Activated CD4-positive, alpha-beta T cell treated with anti-CD3 and anti-CD28 coated beads, Interleukin-2, amount 10 ng/mL, durations not matched to agents 7 days and 5 days (primary cell): ENCODE measurements around the gene OR9G1. TPM values are rescaled to one million over a fixed set of nuclear protein-coding genes. Genes with fewer than 3 reads are reported as not detected.

ENCODE experiments used
- CTCF ChIA-PET: fragments of 350-600 bp; sonication (Branson Sonifier 250); formaldehyde crosslinking; loops from one replicate; lab custom pipeline; 2021; ENCODE audit warnings: antibody characterized with exemption; lab: Charles Lee
- POLR2A ChIA-PET: fragments of 350-600 bp; sonication (Branson Sonifier 250); formaldehyde crosslinking; loops from one replicate; lab custom pipeline; 2021; ENCODE audit warnings: antibody characterized with exemption; lab: Charles Lee
- DNase-seq: peaks from one replicate; pipeline ENCODE4 v3.0.0-alpha.2; 2020
- H3K27ac Mint-ChIP-seq: one replicate; pipeline ENCODE4 v1.8.0; 2021; ENCODE audit warnings: mild to moderate bottlenecking, moderate library complexity, mixed read lengths
- H3K27me3 Mint-ChIP-seq: one replicate; pipeline ENCODE4 v1.8.0; 2021; ENCODE audit warnings: mixed read lengths
- H3K36me3 Mint-ChIP-seq: one replicate; pipeline ENCODE4 v1.8.0; 2021; ENCODE audit warnings: low read depth, mixed read lengths
- H3K4me1 Mint-ChIP-seq: one replicate; pipeline ENCODE4 v1.8.0; 2021; ENCODE audit warnings: mixed read lengths
- H3K4me3 Mint-ChIP-seq: one replicate; pipeline ENCODE4 v1.8.0; 2021; ENCODE audit warnings: mild to moderate bottlenecking, moderate library complexity, mixed read lengths
- H3K9me3 Mint-ChIP-seq: one replicate; pipeline ENCODE4 v1.8.0; 2021; ENCODE audit warnings: mixed read lengths
- microRNA-seq: library from miRNA; unstranded; fragments of <30 nt; microRNA quantifications from one replicate; pipeline ENCODE4 v1.2.0, GENCODE V29; 2021; ENCODE audit warnings: borderline microRNAs expressed, borderline replicate concordance
- total RNA-seq, 2 experiments: library from RNA; stranded (reverse); gene quantifications; one replicate each; pipeline ENCODE4 v1.2.3, GENCODE V29; 2021

Gene OR9G1
- total RNA-seq, 2 experiments from 2014 or later: not detected

DNA sequence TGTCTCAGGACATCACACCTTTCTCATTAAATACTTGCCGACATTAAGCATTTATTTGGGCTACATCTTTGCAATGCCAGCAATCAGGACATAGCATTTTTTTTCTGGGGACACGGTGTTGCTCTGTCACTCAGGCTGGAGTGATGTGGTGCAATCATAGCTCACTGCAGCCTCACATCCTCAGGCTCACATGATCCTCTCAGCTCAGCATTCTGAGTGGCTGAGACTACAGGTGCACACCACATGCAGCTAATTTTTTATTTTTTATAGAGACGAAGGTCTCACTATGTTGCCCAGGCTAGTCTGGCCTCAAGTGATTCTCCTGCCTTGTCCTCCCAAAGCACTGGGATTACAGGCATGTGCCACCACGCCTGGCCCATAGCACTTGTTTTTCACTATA lies 21.6 kb downstream of the OR9G1 start:
- H3K27ac Mint-ChIP-seq: no peak overlapping the region
- H3K9me3 Mint-ChIP-seq: peaks cover 6% of the 10 kb centered on the region
- no peaks in the 10 kb centered on the region for H3K36me3 Mint-ChIP-seq
- no peaks in the 10 kb centered on the region for H3K27me3 Mint-ChIP-seq
- DNase-seq: no peak
- POLR2A ChIA-PET: no interaction called here
- no peak overlapping the region for H3K4me3 Mint-ChIP-seq
- H3K4me1 Mint-ChIP-seq: no peaks in the 10 kb centered on the region
- CTCF ChIA-PET: no interaction called here

DNA sequence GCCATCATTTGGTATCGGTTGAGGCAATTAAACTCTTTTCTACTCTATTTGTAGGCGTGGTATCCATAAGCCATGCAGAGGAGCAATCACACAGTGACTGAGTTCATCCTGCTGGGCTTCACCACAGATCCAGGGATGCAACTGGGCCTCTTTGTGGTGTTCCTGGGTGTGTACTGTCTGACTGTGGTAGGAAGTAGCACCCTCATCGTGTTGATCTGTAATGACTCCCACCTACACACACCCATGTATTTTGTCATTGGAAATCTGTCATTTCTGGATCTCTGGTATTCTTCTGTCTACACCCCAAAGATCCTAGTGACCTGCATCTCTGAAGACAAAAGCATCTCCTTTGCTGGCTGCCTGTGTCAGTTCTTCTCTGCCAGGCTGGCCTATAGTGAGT lies 41.2 kb downstream of the OR9G1 start:
- no peak overlapping the region for H3K4me3 Mint-ChIP-seq
- no peaks in the 10 kb centered on the region for H3K36me3 Mint-ChIP-seq
- no peaks in the 10 kb centered on the region for H3K27me3 Mint-ChIP-seq
- no peaks in the 10 kb centered on the region for H3K4me1 Mint-ChIP-seq
- ChIA-PET POLR2A (no interaction called here), CTCF (no interaction called here)
- no peak for DNase-seq
- no peak overlapping the region for H3K27ac Mint-ChIP-seq
- peaks cover 11% of the 10 kb centered on the region for H3K9me3 Mint-ChIP-seq

DNA sequence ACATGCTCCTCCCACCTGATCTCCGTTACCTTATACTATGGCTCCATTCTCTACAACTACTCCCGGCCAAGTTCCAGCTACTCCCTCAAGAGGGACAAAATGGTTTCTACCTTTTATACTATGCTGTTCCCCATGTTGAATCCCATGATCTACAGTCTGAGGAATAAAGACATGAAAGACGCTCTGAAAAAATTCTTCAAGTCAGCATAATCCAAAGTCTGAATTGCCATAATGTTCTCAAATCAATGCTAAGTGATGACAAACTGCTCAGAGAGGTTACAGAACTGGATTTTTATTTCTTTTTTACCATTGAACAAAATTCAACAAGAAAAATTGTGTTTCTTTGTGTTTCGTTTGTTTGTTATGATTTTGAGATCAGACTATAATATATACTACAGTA lies 42.0 kb downstream of the OR9G1 start:
- Mint-ChIP-seq H3K4me3 (no peak overlapping the region), H3K4me1 (no peaks in the 10 kb centered on the region), H3K27ac (no peak overlapping the region), H3K9me3 (peaks cover 11% of the 10 kb centered on the region), H3K36me3 (no peaks in the 10 kb centered on the region), H3K27me3 (no peaks in the 10 kb centered on the region)
- no peak for DNase-seq
- ChIA-PET CTCF (no interaction called here), POLR2A (no interaction called here)

DNA sequence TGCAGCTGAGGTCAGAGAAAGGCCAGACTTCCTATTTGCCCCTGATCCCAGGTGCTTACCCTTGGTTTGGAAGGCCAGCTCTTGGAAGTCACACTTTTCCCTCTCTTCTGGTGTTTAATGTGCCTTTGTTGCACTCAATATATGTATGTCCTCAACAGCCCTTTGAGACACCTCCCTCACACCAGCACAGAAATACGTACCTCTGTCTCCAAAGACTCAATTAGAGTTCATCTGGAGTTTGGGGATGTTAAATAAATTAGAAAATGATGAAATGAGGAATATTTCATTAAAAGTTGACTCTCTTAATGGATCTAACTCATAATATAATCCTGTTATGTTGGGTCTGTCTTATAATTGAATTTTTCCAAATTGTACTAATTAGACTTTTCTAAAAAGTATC lies 49.7 kb downstream of the OR9G1 start, which contains the start of gene OR9G4:
Gene OR9G4 (minus strand): TSS at position 101 of the 400 bp plus-strand sequence. CDS start 4,931 bp downstream, outside the sequence.
- Mint-ChIP-seq H3K4me1 (no peaks in the 10 kb centered on the region), H3K4me3 (no peak within 1 kb of the TSS), H3K9me3 (peaks cover 10% of the 10 kb centered on the region), H3K27ac (no peak within 1 kb of the TSS), H3K27me3 (no peaks in the 10 kb centered on the region), H3K36me3 (no peaks in the 10 kb centered on the region)
- no peak for DNase-seq
- ChIA-PET CTCF (no interaction called here), POLR2A (no interaction called here)

DNA sequence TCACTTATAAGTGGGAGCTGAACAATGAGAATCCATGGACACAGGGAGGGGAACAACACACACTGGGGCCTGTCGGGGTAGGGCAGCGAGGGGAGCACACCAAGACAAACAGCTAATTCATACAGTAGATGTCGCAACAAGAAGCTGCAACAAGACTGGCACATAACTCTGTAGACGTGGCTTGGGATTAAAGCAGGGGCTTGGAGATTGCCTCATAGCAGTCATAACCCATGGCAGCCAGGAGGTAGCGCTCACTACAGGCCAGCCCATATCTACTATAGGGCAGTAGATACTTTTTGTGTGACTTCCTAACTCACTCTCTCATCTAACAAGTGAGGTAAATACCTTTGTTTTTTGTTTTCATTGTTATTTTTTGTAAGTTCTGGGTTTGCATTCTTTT lies 51.3 kb downstream of the OR9G1 start:
- Mint-ChIP-seq H3K27me3 (no peaks in the 10 kb centered on the region), H3K27ac (no peak overlapping the region), H3K4me3 (no peak overlapping the region), H3K4me1 (no peaks in the 10 kb centered on the region), H3K9me3 (peaks cover 6% of the 10 kb centered on the region), H3K36me3 (no peaks in the 10 kb centered on the region)
- POLR2A ChIA-PET: interaction anchor here (0.7 kb wide), 1 partner anchor 739 kb away, joined by 3 read pairs; no protein-coding TSS in a partner anchor
- DNase-seq: no peak
- CTCF ChIA-PET: no interaction called here

DNA sequence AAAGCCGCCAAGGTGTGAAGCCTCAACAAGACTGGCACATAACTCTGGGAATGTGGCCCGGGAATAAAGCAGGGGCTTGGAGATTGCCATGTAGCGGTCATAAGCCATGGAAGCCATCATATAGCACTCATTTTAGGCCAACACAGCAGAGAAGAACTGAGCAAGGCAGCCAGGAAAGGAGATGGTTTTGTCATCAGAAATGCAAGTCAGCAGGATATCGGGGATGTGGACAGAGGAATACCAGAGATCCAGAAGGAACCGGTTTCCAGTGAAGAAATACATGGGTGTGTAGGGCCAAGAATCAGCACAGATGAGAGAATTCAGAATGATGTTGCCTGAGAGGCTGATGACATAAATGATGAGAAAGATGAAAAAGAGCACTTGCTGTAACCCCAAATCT lies 52.6 kb downstream of the OR9G1 start:
- Mint-ChIP-seq H3K27me3 (no peaks in the 10 kb centered on the region), H3K4me1 (no peaks in the 10 kb centered on the region), H3K4me3 (no peak overlapping the region), H3K9me3 (peaks cover 6% of the 10 kb centered on the region), H3K36me3 (no peaks in the 10 kb centered on the region), H3K27ac (no peak overlapping the region)
- DNase-seq: no peak
- ChIA-PET CTCF (no interaction called here), POLR2A (no interaction called here)

Small RNAs within 50 kb of the gene (microRNA-seq; reads per million reads assigned to microRNA genes)
- not detected for gene MIR6128

Other genes starting within 250 kb of the OR9G1 start
- gene OR5M3, start 225.7 kb upstream of the OR9G1 start, total RNA-seq: not detected
- gene OR5M8, start 207.7 kb upstream of the OR9G1 start, total RNA-seq: not detected
- gene OR5M11, start 155.8 kb upstream of the OR9G1 start, total RNA-seq: not detected
- gene OR5M10, start 121.4 kb upstream of the OR9G1 start, total RNA-seq: not detected
- not detected for gene OR5M1, start 84.2 kb upstream of the OR9G1 start, total RNA-seq
- not detected for gene OR5AP2, start 56.7 kb upstream of the OR9G1 start, total RNA-seq
- gene OR5AR1, start 35.4 kb upstream of the OR9G1 start, total RNA-seq: not detected
- not detected for gene OR9G4, start 49.6 kb downstream of the OR9G1 start, total RNA-seq